GM23338 (cell line): ENCODE data around the gene CABLES1.

Experiments used
- CREB1 ChIP-seq: fragments of 250-450 bp; sonication (Bioruptor Pico); IDR thresholded peaks from 2 replicates; pipeline ENCODE4 v1.5.0; 2020; ENCODE audit warnings: low read depth, mild to moderate bottlenecking, moderate library complexity
- CTCF ChIP-seq, 2 experiments: fragments of 200-600 bp in 1 of 2; sonication (generic) in 1 of 2; conservative IDR thresholded peaks; 2 replicates each; pipeline versions ENCODE4 v1.5.1 to v1.6.1; 2016 to 2017; ENCODE audit warnings: antibody characterized with exemption in 2 of 2, low read depth in 2 of 2, mild to moderate bottlenecking in 2 of 2, moderate library complexity in 1 of 2
- EZH2 ChIP-seq: fragments of 200-600 bp; sonication (generic); IDR thresholded peaks from one replicate; pipeline ENCODE4 v1.8.0; 2017; ENCODE audit warnings: antibody characterized with exemption, mild to moderate bottlenecking, low read depth; ENCODE audit not compliant: unreplicated experiment
- EZH2phosphoT487 ChIP-seq: fragments of 200-600 bp; sonication (generic); IDR thresholded peaks from one replicate; pipeline ENCODE4 v1.8.1; 2018; ENCODE audit warnings: antibody characterized with exemption; ENCODE audit not compliant: unreplicated experiment
- JUNB ChIP-seq: IDR thresholded peaks from one replicate; pipeline ENCODE4 v1.6.1; 2016; ENCODE audit warnings: antibody characterized with exemption; ENCODE audit not compliant: unreplicated experiment
- POLR2AphosphoS5 ChIP-seq: IDR thresholded peaks from 2 replicates; pipeline ENCODE4 v1.6.1; 2016; ENCODE audit warnings: antibody characterized with exemption, low read depth
- REST ChIP-seq: IDR thresholded peaks from one replicate; pipeline ENCODE4 v1.6.1; 2018; ENCODE audit warnings: antibody characterized with exemption; ENCODE audit not compliant: unreplicated experiment
- ZNF331 ChIP-seq: fragments of 250-450 bp; sonication (Bioruptor Pico); IDR thresholded peaks from 2 replicates; pipeline ENCODE4 v1.5.0; 2020; ENCODE audit warnings: low read depth, mild to moderate bottlenecking, moderate library complexity

DNA sequence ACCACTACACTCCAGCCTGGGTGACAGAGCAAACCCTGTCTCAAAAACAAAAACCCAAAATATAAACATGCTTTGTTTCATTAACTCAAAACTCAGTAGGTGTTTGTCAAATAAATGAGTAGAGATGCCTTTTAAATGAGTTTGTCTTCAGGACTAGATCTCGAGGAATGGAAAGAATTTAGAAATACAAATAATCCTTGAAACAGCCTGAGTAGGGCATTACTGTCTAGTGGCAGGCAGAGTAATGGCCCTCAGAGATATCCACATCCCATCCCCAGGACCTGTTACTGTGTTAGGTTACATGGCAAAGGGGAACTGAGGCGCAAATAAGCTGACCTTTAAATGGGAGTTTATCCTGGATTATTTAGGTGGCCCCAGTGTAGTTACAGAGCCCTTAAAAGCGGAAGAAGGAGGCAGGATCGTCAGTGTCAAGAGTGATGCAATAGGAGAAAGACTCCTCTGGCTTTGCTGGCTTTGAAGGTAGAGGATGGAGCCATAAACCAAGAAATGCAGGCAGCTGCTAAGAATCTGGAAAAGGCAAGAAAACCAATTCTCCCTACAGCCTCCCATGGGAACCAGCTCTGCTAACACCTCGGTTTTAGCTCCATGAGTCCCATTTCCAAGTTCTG is 63.0 kb downstream of the CABLES1 start:
- TF ChIP-seq CTCF (conservative IDR thresholded peaks at IDR 0.05; ENCODE audit: low read depth in 2 of 2) (no peak), POLR2AphosphoS5 (no peak), REST (no peak), ZNF331 (CRISPR knock-in tag) (no peak), CREB1 (CRISPR knock-in tag) (no peak), JUNB (no peak), EZH2phosphoT487 (no peak), EZH2 (no peak)
